Measurements from ENCODE around the gene HNRNPM.

Gene HNRNPM

DNA sequence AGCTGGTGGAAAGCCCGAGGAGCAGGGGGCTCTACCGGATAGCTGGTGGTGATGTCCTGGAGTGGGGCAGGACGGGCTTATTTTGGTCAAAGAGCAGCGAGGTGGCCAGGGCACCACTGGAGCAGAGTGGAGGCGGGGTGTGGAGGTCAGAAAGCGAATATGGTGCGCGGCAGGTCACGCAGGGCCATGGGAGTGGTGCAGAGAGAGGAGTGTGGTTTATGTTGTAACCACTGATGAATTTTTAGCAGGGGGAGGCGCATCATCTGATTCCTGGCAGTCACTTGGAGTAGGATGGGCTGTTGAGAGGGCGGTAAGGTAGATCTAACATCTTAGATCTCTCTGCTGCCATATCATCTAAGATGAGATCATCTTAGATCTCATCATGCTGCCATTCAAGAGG lies 70.5 kb downstream of the HNRNPM start:
- H3K4me1 ChIP-seq (ENCODE audit: control insufficient read depth, insufficient read depth, low read length, poor library complexity, severe bottlenecking): peaks cover 62% of the 10 kb centered on the region
- peak overlapping the region; percentile 58 for H3K27ac ChIP-seq (ENCODE audit: insufficient read depth, low read length, poor library complexity, severe bottlenecking)
- peaks cover 10% of the 10 kb centered on the region for H3K36me3 ChIP-seq (ENCODE audit: control insufficient read depth, insufficient read depth, low read length)
- no peaks in the 10 kb centered on the region for H3K27me3 ChIP-seq (replicated peaks; ENCODE audit: control insufficient read depth, insufficient read depth, low read length, poor library complexity, severe bottlenecking)
- no peaks in the 10 kb centered on the region for H3K9me3 ChIP-seq (ENCODE audit: control insufficient read depth, low read length)
- H3K4me3 ChIP-seq (ENCODE audit: insufficient read depth, low read depth, low read length, poor library complexity, severe bottlenecking): no peak overlapping the region
- DNase-seq: peak in 2 of 3 donors; percentile 27 to 38

DNA sequence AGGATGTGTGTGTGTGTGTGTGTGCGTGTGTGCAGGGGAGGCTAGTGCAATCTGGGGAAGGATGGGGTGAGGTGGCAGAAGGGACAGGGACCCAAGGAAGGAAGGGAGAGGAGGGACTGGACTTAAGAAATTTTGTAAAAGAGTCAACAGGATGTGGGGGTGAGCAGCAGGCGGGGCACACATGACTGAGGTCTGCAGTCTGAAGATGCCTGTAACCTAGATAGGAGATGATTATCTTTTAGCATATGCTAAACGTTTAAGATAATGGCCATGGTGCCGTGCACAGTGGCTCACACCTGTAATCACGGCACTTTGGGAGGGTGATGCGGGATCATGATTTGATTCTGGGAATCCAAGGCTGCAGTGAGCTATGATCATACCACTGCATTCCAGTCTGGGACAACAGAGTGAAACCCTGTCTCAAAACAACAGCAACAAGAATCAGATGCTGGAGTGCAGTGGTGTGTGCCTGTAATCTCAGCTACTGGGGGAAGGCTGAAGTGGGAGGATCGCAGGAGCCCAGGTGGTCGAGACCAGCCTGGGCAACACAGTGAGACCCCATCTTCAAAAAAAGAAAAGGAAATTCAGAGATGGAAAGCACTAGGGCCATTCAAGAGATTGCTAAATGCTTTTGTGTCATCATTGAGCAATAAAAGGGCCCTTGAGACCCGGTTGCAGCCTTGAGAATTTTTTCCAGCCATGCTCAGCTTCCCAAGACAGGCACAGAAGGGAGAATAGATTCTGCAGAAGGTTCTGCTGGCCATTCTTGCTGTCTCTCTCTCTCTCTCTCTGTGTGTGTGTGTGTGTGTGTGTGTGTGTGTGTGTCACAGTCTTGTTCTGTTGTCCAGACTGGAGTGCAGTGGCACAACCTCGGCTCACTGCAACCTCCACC lies 73.0 kb downstream of the HNRNPM start:
- no peak overlapping the region for H3K4me3 ChIP-seq (ENCODE audit: insufficient read depth, low read depth, low read length, poor library complexity, severe bottlenecking)
- DNase-seq: peak; percentile 37 to 51 (median 47)
- H3K27me3 ChIP-seq (replicated peaks; ENCODE audit: control insufficient read depth, insufficient read depth, low read length, poor library complexity, severe bottlenecking): no peaks in the 10 kb centered on the region
- peak overlapping the region; percentile 69 for H3K27ac ChIP-seq (ENCODE audit: insufficient read depth, low read length, poor library complexity, severe bottlenecking)
- H3K4me1 ChIP-seq (ENCODE audit: control insufficient read depth, insufficient read depth, low read length, poor library complexity, severe bottlenecking): peaks cover 52% of the 10 kb centered on the region
- H3K9me3 ChIP-seq (ENCODE audit: control insufficient read depth, low read length): no peaks in the 10 kb centered on the region
- H3K36me3 ChIP-seq (ENCODE audit: control insufficient read depth, insufficient read depth, low read length): peaks cover 19% of the 10 kb centered on the region

DNA sequence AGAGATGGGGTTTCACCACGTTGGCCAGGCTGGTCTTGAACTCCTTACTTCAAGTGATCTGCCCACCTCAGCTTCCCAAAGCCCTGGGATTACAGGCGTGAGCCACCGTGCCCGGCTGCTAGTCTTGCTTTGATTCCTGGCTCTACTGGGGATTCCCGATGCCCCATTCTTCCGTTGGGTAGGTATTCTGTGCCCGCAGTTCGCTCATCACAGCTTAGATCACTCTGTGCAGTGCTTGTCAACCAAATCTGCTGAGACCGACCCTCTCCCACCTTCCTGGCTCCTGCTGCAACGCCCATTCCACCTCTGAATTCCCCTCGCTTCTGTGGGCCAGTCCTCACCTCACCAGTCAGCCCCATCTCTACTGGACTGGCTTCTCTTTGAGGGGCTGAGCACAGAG lies 73.8 kb downstream of the HNRNPM start:
- peaks cover 45% of the 10 kb centered on the region for H3K4me1 ChIP-seq (ENCODE audit: control insufficient read depth, insufficient read depth, low read length, poor library complexity, severe bottlenecking)
- no peak for DNase-seq
- H3K27ac ChIP-seq (ENCODE audit: insufficient read depth, low read length, poor library complexity, severe bottlenecking): peak overlapping the region; percentile 69
- no peak overlapping the region for H3K4me3 ChIP-seq (ENCODE audit: insufficient read depth, low read depth, low read length, poor library complexity, severe bottlenecking)
- no peaks in the 10 kb centered on the region for H3K27me3 ChIP-seq (replicated peaks; ENCODE audit: control insufficient read depth, insufficient read depth, low read length, poor library complexity, severe bottlenecking)
- peaks cover 25% of the 10 kb centered on the region for H3K36me3 ChIP-seq (ENCODE audit: control insufficient read depth, insufficient read depth, low read length)
- H3K9me3 ChIP-seq (ENCODE audit: control insufficient read depth, low read length): no peaks in the 10 kb centered on the region

DNA sequence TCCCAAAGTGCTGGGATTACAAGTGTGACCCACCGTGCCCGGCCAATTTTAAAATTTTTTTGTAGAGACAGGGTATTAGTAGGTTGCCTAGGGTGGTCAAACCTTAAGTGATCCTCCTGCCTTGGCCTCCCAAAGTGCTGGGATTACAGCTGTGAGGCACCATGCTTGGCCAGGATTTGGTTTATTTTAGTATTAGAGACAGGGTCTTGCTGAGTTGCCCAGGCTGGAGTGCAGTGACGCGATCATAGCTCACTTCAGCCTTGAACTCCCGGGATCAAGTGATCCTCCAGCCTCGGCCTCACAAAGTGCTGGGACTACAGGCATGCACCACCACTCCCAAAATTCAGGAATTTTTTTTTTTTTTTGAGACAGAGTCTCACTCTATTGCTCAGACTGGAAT lies 74.6 kb downstream of the HNRNPM start:
- Histone ChIP-seq H3K4me1 (ENCODE audit: control insufficient read depth, insufficient read depth, low read length, poor library complexity, severe bottlenecking) (peaks cover 40% of the 10 kb centered on the region), H3K36me3 (ENCODE audit: control insufficient read depth, insufficient read depth, low read length) (peaks cover 27% of the 10 kb centered on the region), H3K9me3 (ENCODE audit: control insufficient read depth, low read length) (no peaks in the 10 kb centered on the region), H3K27ac (ENCODE audit: insufficient read depth, low read length, poor library complexity, severe bottlenecking) (peak overlapping the region; percentile 25), H3K4me3 (ENCODE audit: insufficient read depth, low read depth, low read length, poor library complexity, severe bottlenecking) (no peak overlapping the region), H3K27me3 (replicated peaks; ENCODE audit: control insufficient read depth, insufficient read depth, low read length, poor library complexity, severe bottlenecking) (no peaks in the 10 kb centered on the region)
- no peak for DNase-seq

DNA sequence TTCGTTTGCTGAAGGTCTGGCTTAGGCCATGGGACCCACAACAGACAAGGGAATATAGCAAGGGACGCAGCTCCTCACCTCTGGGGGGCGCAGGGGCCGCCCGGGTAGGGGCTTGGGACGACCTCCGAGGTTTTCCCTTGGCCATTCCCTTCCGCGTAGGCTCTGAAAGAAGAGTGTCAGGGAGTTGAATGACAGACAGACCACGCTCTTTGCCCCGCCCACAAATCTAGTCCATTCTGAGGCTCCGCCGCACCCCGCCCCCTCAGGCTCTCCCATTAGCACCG lies 80.6 kb downstream of the HNRNPM start:
- peaks cover 83% of the 10 kb centered on the region for H3K36me3 ChIP-seq (ENCODE audit: control insufficient read depth, insufficient read depth, low read length)
- H3K9me3 ChIP-seq (ENCODE audit: control insufficient read depth, low read length): no peaks in the 10 kb centered on the region
- no peaks in the 10 kb centered on the region for H3K27me3 ChIP-seq (replicated peaks; ENCODE audit: control insufficient read depth, insufficient read depth, low read length, poor library complexity, severe bottlenecking)
- DNase-seq: no peak
- no peak overlapping the region for H3K27ac ChIP-seq (ENCODE audit: insufficient read depth, low read length, poor library complexity, severe bottlenecking)
- no peaks in the 10 kb centered on the region for H3K4me1 ChIP-seq (ENCODE audit: control insufficient read depth, insufficient read depth, low read length, poor library complexity, severe bottlenecking)
- H3K4me3 ChIP-seq (ENCODE audit: insufficient read depth, low read depth, low read length, poor library complexity, severe bottlenecking): no peak overlapping the region

DNA sequence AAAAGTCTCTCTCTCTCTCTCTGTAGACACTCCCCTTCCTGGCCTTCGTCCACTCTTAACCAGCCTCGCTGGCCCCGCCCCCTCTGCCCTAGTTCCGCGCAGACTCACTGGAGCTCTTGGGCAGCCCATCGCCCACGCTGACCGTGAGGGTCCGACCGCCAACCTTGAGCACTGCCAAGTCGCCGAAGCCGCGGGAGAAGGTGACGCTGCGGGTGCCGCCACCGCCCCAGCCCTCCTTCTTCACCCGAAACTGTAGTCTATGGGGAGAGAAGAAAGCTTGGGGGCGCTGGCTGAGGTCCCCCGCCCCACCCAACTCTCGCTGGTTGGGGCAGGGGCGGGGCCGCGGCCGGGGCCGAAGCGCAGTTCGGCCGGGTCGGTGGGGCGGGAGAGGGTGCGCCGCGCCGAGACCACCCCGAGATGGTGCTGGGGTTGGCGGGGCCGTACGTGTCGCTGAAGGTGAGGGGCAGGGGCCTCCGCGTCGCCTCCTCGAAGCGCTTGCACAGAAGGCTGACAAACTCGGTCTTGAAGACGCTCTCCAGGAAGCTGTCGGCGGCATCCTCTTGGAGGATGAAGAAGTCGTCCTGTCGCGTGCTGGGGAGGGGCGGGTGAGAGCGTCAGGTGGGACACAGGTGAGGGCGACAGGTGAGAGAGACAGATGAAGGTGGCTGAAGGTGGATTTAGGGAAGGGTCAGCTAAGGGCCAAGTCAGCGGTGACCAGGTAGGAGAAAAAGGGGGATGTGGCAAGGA lies 81.7 kb downstream of the HNRNPM start:
- peaks cover 78% of the 10 kb centered on the region for H3K36me3 ChIP-seq (ENCODE audit: control insufficient read depth, insufficient read depth, low read length)
- no peak overlapping the region for H3K27ac ChIP-seq (ENCODE audit: insufficient read depth, low read length, poor library complexity, severe bottlenecking)
- H3K4me1 ChIP-seq (ENCODE audit: control insufficient read depth, insufficient read depth, low read length, poor library complexity, severe bottlenecking): no peaks in the 10 kb centered on the region
- DNase-seq: no peak
- H3K27me3 ChIP-seq (replicated peaks; ENCODE audit: control insufficient read depth, insufficient read depth, low read length, poor library complexity, severe bottlenecking): no peaks in the 10 kb centered on the region
- no peaks in the 10 kb centered on the region for H3K9me3 ChIP-seq (ENCODE audit: control insufficient read depth, low read length)
- no peak overlapping the region for H3K4me3 ChIP-seq (ENCODE audit: insufficient read depth, low read depth, low read length, poor library complexity, severe bottlenecking)

DNA sequence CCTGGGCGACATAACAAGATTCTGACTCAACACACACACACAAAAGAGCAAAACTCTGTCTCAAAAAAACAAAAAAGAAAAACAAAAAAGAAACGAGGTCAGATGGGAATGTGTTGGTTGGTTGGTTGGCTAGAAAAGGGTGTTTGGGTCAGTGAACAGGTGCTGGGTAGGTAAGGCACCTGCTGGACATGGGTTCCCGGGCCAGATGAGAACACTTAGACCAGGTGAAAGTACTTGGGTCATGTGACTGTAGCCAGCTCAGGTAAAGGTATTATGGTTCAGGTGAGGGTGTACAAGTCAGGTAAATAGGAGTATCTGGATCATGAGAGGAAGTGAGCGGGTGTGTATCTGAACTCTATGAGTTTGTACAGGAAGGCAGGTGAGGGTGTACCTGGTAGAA lies 83.7 kb downstream of the HNRNPM start:
- H3K9me3 ChIP-seq (ENCODE audit: control insufficient read depth, low read length): no peaks in the 10 kb centered on the region
- H3K27me3 ChIP-seq (replicated peaks; ENCODE audit: control insufficient read depth, insufficient read depth, low read length, poor library complexity, severe bottlenecking): no peaks in the 10 kb centered on the region
- peaks cover 65% of the 10 kb centered on the region for H3K36me3 ChIP-seq (ENCODE audit: control insufficient read depth, insufficient read depth, low read length)
- no peak overlapping the region for H3K27ac ChIP-seq (ENCODE audit: insufficient read depth, low read length, poor library complexity, severe bottlenecking)
- DNase-seq: no peak
- H3K4me3 ChIP-seq (ENCODE audit: insufficient read depth, low read depth, low read length, poor library complexity, severe bottlenecking): no peak overlapping the region
- no peaks in the 10 kb centered on the region for H3K4me1 ChIP-seq (ENCODE audit: control insufficient read depth, insufficient read depth, low read length, poor library complexity, severe bottlenecking)

DNA sequence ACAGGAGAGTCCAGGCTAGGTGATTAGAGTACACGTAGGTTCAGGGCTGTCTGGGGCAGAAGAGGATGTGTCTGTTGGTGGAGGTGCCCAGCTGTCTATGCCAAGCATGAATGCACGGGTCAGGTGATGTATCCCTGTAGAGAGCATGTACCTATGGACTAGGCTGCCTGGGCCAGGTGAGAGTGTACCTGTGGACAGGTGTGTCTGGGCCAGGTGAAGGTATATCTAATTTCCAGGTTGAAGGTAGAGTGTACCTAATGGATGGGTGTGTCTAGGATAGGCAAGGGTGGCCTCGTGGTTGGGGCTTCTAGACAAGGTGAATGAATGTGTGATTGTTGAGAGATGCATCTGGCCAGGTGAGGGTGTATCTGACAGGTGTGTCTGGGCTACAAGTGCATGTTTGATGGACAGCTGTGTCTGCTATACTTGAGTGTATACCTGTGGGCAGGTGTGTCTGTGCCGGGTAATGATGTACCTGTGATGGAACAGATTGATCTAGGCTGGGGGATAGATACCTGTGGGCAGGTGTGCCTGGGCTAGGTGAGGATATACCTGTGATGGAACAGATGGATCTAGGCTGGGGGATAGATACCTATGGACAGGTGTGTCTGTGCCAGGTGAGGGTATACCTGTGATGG lies 84.7 kb downstream of the HNRNPM start:
- Histone ChIP-seq H3K36me3 (ENCODE audit: control insufficient read depth, insufficient read depth, low read length) (peaks cover 64% of the 10 kb centered on the region), H3K9me3 (ENCODE audit: control insufficient read depth, low read length) (no peaks in the 10 kb centered on the region), H3K4me1 (ENCODE audit: control insufficient read depth, insufficient read depth, low read length, poor library complexity, severe bottlenecking) (no peaks in the 10 kb centered on the region), H3K27ac (ENCODE audit: insufficient read depth, low read length, poor library complexity, severe bottlenecking) (no peak overlapping the region), H3K27me3 (replicated peaks; ENCODE audit: control insufficient read depth, insufficient read depth, low read length, poor library complexity, severe bottlenecking) (no peaks in the 10 kb centered on the region), H3K4me3 (ENCODE audit: insufficient read depth, low read depth, low read length, poor library complexity, severe bottlenecking) (no peak overlapping the region)
- DNase-seq: no peak

DNA sequence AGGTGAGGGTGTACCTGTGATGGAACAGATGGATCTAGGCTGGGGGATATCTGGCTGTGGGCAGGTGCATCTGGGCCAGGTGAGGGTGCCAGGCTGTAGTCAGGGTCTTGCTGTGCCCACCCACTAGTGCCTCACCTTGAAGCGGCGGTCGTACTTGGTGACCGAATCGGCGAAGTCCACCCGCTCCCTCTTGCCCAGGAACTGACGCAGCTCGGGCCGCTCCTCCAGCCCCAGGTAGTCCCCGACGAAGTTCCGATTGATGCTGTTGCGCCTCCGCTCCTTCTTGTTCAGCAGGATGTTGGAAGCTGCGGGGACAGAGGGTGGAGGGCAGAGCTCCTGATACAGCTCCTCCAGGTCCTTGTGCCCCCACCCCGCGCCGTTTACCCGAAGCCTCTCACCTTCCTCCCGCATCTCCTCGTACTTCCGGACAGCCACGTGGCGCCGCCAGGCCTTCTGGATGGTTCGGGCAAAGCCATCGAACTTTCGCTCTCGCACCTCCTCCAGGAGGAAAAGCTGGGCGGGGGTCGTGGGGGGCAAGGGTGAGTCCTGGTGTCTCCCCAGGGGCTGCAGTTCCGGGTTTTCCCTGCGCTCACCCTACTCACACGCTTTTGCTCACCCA lies 85.4 kb downstream of the HNRNPM start:
- peaks cover 57% of the 10 kb centered on the region for H3K36me3 ChIP-seq (ENCODE audit: control insufficient read depth, insufficient read depth, low read length)
- H3K9me3 ChIP-seq (ENCODE audit: control insufficient read depth, low read length): no peaks in the 10 kb centered on the region
- no peak overlapping the region for H3K4me3 ChIP-seq (ENCODE audit: insufficient read depth, low read depth, low read length, poor library complexity, severe bottlenecking)
- DNase-seq: no peak
- H3K27ac ChIP-seq (ENCODE audit: insufficient read depth, low read length, poor library complexity, severe bottlenecking): no peak overlapping the region
- no peaks in the 10 kb centered on the region for H3K27me3 ChIP-seq (replicated peaks; ENCODE audit: control insufficient read depth, insufficient read depth, low read length, poor library complexity, severe bottlenecking)
- H3K4me1 ChIP-seq (ENCODE audit: control insufficient read depth, insufficient read depth, low read length, poor library complexity, severe bottlenecking): no peaks in the 10 kb centered on the region

Measured in effector memory CD4-positive, alpha-beta T cell (primary cell).